ENCODE data around the gene KLRD1. TPM values are rescaled to one million over a fixed set of nuclear protein-coding genes. Genes with fewer than 3 reads are reported as not detected.

The KLRD1 gene, protein sequence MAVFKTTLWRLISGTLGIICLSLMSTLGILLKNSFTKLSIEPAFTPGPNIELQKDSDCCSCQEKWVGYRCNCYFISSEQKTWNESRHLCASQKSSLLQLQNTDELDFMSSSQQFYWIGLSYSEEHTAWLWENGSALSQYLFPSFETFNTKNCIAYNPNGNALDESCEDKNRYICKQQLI
- not detected in 5 replicates for total RNA-seq (2022; extraction: Qiagen RNA extraction; ENCODE audit: low read depth)

DNA sequence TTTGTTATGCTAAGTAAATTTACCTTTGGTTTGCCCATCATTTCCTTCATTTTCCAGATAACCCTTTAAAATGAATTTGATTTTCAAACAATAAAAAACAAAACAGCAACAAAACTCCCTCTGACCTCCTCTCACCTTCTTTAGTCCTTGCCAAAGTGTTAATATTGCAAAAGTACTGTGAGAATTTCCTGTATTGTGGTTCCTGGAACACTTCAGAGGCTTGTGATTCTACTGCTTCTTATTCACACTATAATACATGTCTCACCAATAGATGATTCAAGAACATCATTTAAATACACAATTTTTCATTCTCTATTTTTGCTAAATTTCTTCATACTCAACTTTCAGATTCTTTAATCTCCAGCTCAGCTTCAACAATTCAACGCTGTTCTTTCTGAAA, at the start of gene KLRD1:
KLRD1 (plus strand) TSS at position 241 of the 400 bp plus-strand sequence. CDS start 208 bp downstream, outside the sequence.

Other genes with a start within 250 kb of the KLRD1 start
- not detected in 5 replicates for gene CLEC1A, start 208.9 kb upstream of the KLRD1 start, total RNA-seq (2022; extraction: Qiagen RNA extraction; ENCODE audit: low read depth)
- not detected in 5 replicates for gene CLEC7A, start 177.7 kb upstream of the KLRD1 start, total RNA-seq (2022; extraction: Qiagen RNA extraction; ENCODE audit: low read depth)
- gene OLR1, start 135.7 kb upstream of the KLRD1 start, total RNA-seq (2022; extraction: Qiagen RNA extraction; ENCODE audit: low read depth), result 1.0 to 2.1 TPM (median 1.2 TPM) in 5 replicates
- 0.05 to 0.18 TPM (median 0.13 TPM) in 4 of 5 replicates, not detected in the other for gene TMEM52B, start 128.8 kb upstream of the KLRD1 start, total RNA-seq (2022; extraction: Qiagen RNA extraction; ENCODE audit: low read depth)
- gene GABARAPL1, start 95.0 kb upstream of the KLRD1 start, total RNA-seq (2022; extraction: Qiagen RNA extraction; ENCODE audit: low read depth), result 31.2 to 48.6 TPM (median 43.5 TPM) in 5 replicates
- gene KLRK1, start 82.2 kb downstream of the KLRD1 start, total RNA-seq (2022; extraction: Qiagen RNA extraction; ENCODE audit: low read depth), result 0.09 to 0.12 TPM in 2 of 5 replicates, not detected in the others
- not detected in 5 replicates for gene KLRC4, start 101.9 kb downstream of the KLRD1 start, total RNA-seq (2022; extraction: Qiagen RNA extraction; ENCODE audit: low read depth)
- gene KLRC3, start 112.7 kb downstream of the KLRD1 start, total RNA-seq (2022; extraction: Qiagen RNA extraction; ENCODE audit: low read depth), result 0.31 to 0.37 TPM (median 0.32 TPM) in 3 of 5 replicates, not detected in the others
- 0.87 to 2.1 TPM (median 1.4 TPM) in 5 replicates for gene KLRC2, start 128.1 kb downstream of the KLRD1 start, total RNA-seq (2022; extraction: Qiagen RNA extraction; ENCODE audit: low read depth)
- gene KLRC1, start 145.5 kb downstream of the KLRD1 start, total RNA-seq (2022; extraction: Qiagen RNA extraction; ENCODE audit: low read depth), result not detected in 5 replicates
- 0.28 to 0.60 TPM (median 0.46 TPM) in 5 replicates for gene EIF2S3B, start 198.0 kb downstream of the KLRD1 start, total RNA-seq (2022; extraction: Qiagen RNA extraction; ENCODE audit: low read depth)